Uterus (tissue), 4 donors: ENCODE data around the gene DLK2. TPM values are rescaled to one million over a fixed set of nuclear protein-coding genes. Genes with fewer than 3 reads are reported as not detected.
A peak's percentile ranks its signal among the peaks of the same experiment; 100 is the strongest.

Experiments used
- DNase-seq, 2 donors: peaks; one replicate each; pipeline ENCODE4 v3.0.0-alpha.2; 2019 to 2020
- H3K27ac ChIP-seq, 2 donors: fragments of 200-600 bp; sonication (generic); 1 replicate in 1 of 2; 2 replicates in 1 of 2; pipeline ENCODE4 v1.5.1; 2016 to 2018
- H3K27me3 ChIP-seq, 2 donors: fragments of 200-600 bp; sonication (generic); one replicate each; pipeline ENCODE4 v1.5.1; 2018 to 2019; ENCODE audit warnings: control low read depth in 1 of 2
- H3K36me3 ChIP-seq, 2 donors: fragments of 200-600 bp; sonication (generic); one replicate each; pipeline ENCODE4 v1.5.1; 2019; ENCODE audit warnings: control low read depth in 1 of 2
- H3K4me1 ChIP-seq, 2 donors: fragments of 200-600 bp; sonication (generic); one replicate each; pipeline ENCODE4 v1.5.1; 2018 to 2019; ENCODE audit warnings: control low read depth in 1 of 2
- H3K4me3 ChIP-seq, 2 donors: fragments of 200-600 bp; sonication (generic); 1 replicate in 1 of 2; 2 replicates in 1 of 2; pipeline ENCODE4 v1.5.1; 2018 to 2019; ENCODE audit warnings: mild to moderate bottlenecking in 1 of 2
- H3K9me3 ChIP-seq, 2 donors: fragments of 200-600 bp; sonication (generic); one replicate each; pipeline ENCODE4 v1.5.1; 2019; ENCODE audit warnings: control low read depth in 1 of 2
- CTCF ChIP-seq, 4 experiments: fragments of 200-600 bp in 2 of 4; fragments of 450-650 bp in 2 of 4; sonication (generic) in 2 of 4; IDR thresholded peaks; one replicate each; pipeline ENCODE4 v1.5.1; 2016 to 2019; ENCODE audit warnings: antibody characterized with exemption in 4 of 4, mild to moderate bottlenecking in 2 of 4, moderate library complexity in 1 of 4
- POLR2A ChIP-seq, 2 donors: fragments of 450-650 bp; IDR thresholded peaks; one replicate each; pipeline ENCODE4 v1.6.1; 2016; ENCODE audit warnings: antibody characterized with exemption in 2 of 2, mild to moderate bottlenecking in 1 of 2, moderate library complexity in 1 of 2
- intact Hi-C: fragments of 100-400 bp; cut with DNase I; formaldehyde crosslinking; loops from one replicate; pipeline ENCODE4 v1.15.1; 2023; ENCODE audit warnings: low total_unique reads
- total RNA-seq, 4 donors: library from RNA; depleted of rRNA in 3 of 4; stranded (reverse); fragments of >200 nt in 3 of 4; gene quantifications; one replicate each; pipeline versions ENCODE4 v1.1.0 to v1.2.4, GENCODE V29; 2014 to 2023
- donor health status: DM: yes; HTN: yes; CAD: no.

Gene DLK2
- total RNA-seq, 4 donors from 2014 or later = 1.9 to 3.3 TPM; not detected in 2

- no peak for DNase-seq
- Histone ChIP-seq H3K27ac (peak overlapping the region; percentile 57 to 61), H3K27me3 (no peaks in the 10 kb centered on the region), H3K4me1 (no peaks in the 10 kb centered on the region), H3K9me3 (no peaks in the 10 kb centered on the region), H3K36me3 (no peaks in the 10 kb centered on the region), H3K4me3 (no peak overlapping the region)
- intact Hi-C loops = no loop called here
- TF ChIP-seq POLR2A (IDR thresholded peaks at IDR 0.05) (no peak), CTCF (IDR thresholded peaks at IDR 0.05) (no peak)
Measured at GRCh38 chr6:43435682-43436437, 19.5 kb downstream of the DLK2 start.

GRCh38 chr6:43434943-43435342 is 20.4 kb downstream of the DLK2 start:
- no peaks in the 10 kb centered on the region for H3K4me1 ChIP-seq
- intact Hi-C loops = no loop called here
- H3K36me3 ChIP-seq = no peaks in the 10 kb centered on the region
- no peak overlapping the region for H3K4me3 ChIP-seq
- H3K27me3 ChIP-seq = no peaks in the 10 kb centered on the region
- no peak for DNase-seq
- TF ChIP-seq POLR2A (IDR thresholded peaks at IDR 0.05) (no peak), CTCF (IDR thresholded peaks at IDR 0.05) (no peak)
- H3K27ac ChIP-seq = no peak overlapping the region
- H3K9me3 ChIP-seq = no peaks in the 10 kb centered on the region

- Histone ChIP-seq H3K36me3 (no peaks in the 10 kb centered on the region), H3K4me1 (no peaks in the 10 kb centered on the region), H3K4me3 (no peak overlapping the region), H3K27ac (no peak overlapping the region), H3K9me3 (no peaks in the 10 kb centered on the region), H3K27me3 (no peaks in the 10 kb centered on the region)
- no peak for TF ChIP-seq CTCF (IDR thresholded peaks at IDR 0.05)
- no peak for TF ChIP-seq POLR2A (IDR thresholded peaks at IDR 0.05)
- no peak for DNase-seq
- intact Hi-C loops = no loop called here
Measured at GRCh38 chr6:43434001-43434840, 21.1 kb downstream of the DLK2 start.

GRCh38 chr6:43433148-43433547 is 22.2 kb downstream of the DLK2 start:
- Histone ChIP-seq H3K27me3 (no peaks in the 10 kb centered on the region), H3K27ac (no peak overlapping the region), H3K9me3 (no peaks in the 10 kb centered on the region), H3K4me3 (no peak overlapping the region), H3K4me1 (peaks cover 4 to 5% of the 10 kb centered on the region in 2 donors), H3K36me3 (no peaks in the 10 kb centered on the region)
- intact Hi-C loops = no loop called here
- DNase-seq = no peak
- TF ChIP-seq POLR2A (IDR thresholded peaks at IDR 0.05) (no peak), CTCF (IDR thresholded peaks at IDR 0.05) (no peak)
